ENCODE results near the gene COL4A2.

DNA sequence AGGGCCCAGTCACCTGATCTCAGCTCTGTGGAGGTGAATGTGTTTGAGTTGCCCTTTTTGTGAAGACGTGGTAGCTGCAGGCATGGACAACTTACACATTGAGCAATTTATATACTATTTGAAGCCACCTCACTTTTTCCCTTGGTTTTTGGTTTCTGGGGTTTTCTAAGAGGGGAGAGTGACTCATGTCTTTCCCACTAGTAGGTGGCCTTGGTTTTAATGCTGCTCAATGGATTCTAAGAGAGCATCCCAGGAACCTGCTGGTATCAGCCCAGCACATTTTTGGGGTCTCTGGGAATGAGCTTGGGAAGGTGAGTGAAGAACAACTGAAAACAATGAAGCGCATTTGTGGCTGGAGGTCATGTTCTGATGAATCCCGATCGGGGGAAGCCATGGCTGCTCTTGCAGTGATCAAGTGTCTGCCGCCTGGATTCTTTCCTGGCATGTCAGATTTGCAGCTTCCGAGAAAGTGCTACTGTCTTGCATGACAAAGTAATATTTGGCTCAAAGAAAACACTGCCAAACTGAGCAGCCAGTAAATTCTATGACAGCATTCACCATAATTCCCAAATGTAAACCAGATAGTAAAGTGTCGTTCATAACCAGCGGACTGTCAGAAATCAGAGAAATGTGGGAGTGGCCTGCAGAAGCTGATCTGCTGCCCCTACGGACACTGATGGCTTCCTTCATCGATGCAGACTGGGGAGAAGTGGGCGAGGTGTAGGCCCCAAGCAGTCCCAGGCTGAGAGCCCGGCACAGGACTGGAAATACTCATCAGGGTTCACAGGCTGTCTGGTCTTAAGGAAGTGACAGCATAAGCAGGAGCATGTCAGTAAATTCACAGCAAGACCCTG is 98.7 kb downstream of the COL4A2 start:
- TF ChIP-seq, protein P1, sequence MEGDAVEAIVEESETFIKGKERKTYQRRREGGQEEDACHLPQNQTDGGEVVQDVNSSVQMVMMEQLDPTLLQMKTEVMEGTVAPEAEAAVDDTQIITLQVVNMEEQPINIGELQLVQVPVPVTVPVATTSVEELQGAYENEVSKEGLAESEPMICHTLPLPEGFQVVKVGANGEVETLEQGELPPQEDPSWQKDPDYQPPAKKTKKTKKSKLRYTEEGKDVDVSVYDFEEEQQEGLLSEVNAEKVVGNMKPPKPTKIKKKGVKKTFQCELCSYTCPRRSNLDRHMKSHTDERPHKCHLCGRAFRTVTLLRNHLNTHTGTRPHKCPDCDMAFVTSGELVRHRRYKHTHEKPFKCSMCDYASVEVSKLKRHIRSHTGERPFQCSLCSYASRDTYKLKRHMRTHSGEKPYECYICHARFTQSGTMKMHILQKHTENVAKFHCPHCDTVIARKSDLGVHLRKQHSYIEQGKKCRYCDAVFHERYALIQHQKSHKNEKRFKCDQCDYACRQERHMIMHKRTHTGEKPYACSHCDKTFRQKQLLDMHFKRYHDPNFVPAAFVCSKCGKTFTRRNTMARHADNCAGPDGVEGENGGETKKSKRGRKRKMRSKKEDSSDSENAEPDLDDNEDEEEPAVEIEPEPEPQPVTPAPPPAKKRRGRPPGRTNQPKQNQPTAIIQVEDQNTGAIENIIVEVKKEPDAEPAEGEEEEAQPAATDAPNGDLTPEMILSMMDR (IDR thresholded peaks at IDR 0.05 in 4 of 5, conservative IDR thresholded peaks at IDR 0.05 in 1 of 5) = no peak
- no peak for TF ChIP-seq POLR2A (IDR thresholded peaks at IDR 0.05)
